Calu3 (cell line): Measurements from ENCODE around the gene PPIF. TPM values are rescaled to one million over a fixed set of nuclear protein-coding genes. Genes with fewer than 3 reads are reported as not detected.
A peak's percentile ranks its signal among the peaks of the same experiment; 100 is the strongest.

Source experiments
- BruUV-seq: library from RNA; stranded (reverse); fragments of 400-500 nt; replicated peaks from 2 replicates; lab custom pipeline; 2021; lab: Mats Ljungman, UMichigan
- CTCF ChIA-PET: fragments of 300-600 bp; sonication (Branson Sonifier 250); formaldehyde crosslinking; loops from one replicate; lab custom pipeline; 2022; ENCODE audit warnings: antibody characterized with exemption; lab: Charles Lee
- DNase-seq: peaks from one replicate; pipeline ENCODE4 v3.0.0; 2022
- H3K27ac Mint-ChIP-seq: one replicate; pipeline ENCODE4 v1.8.0; 2022; ENCODE audit warnings: mixed read lengths; ENCODE audit not compliant: unreplicated experiment
- H3K27me3 Mint-ChIP-seq: one replicate; pipeline ENCODE4 v1.8.0; 2022; ENCODE audit warnings: mixed read lengths; ENCODE audit not compliant: unreplicated experiment
- H3K36me3 Mint-ChIP-seq: one replicate; pipeline ENCODE4 v1.8.0; 2022; ENCODE audit warnings: mild to moderate bottlenecking, moderate library complexity, mixed read lengths; ENCODE audit not compliant: insufficient read depth, unreplicated experiment
- H3K4me1 Mint-ChIP-seq: one replicate; pipeline ENCODE4 v1.8.0; 2022; ENCODE audit warnings: mild to moderate bottlenecking, low read depth, mixed read lengths; ENCODE audit not compliant: unreplicated experiment
- H3K4me3 Mint-ChIP-seq: one replicate; pipeline ENCODE4 v1.8.0; 2022; ENCODE audit warnings: mild to moderate bottlenecking, low read depth, moderate library complexity, mixed read lengths; ENCODE audit not compliant: unreplicated experiment
- H3K9me3 Mint-ChIP-seq: one replicate; pipeline ENCODE4 v1.8.0; 2022; ENCODE audit warnings: low read depth, mixed read lengths; ENCODE audit not compliant: unreplicated experiment
- intact Hi-C: fragments of 100-400 bp; cut with micrococcal nuclease; formaldehyde crosslinking; loops from one replicate; pipeline ENCODE4 v1.10.0; 2022; ENCODE audit not compliant: unreplicated experiment
- total RNA-seq: library from RNA; stranded (reverse); gene quantifications from 2 replicates; pipeline ENCODE4 v1.2.3, GENCODE V29; 2022
- TF ChIP-seq, protein P1 (sequence below): fragments of 200-600 bp; IDR thresholded peaks from one replicate; pipeline ENCODE4 v1.8.0; 2022; ENCODE audit warnings: antibody characterized with exemption; ENCODE audit not compliant: unreplicated experiment

Gene PPIF
- total RNA-seq, 1 experiment from 2014 or later: 77.2 TPM

DNA sequence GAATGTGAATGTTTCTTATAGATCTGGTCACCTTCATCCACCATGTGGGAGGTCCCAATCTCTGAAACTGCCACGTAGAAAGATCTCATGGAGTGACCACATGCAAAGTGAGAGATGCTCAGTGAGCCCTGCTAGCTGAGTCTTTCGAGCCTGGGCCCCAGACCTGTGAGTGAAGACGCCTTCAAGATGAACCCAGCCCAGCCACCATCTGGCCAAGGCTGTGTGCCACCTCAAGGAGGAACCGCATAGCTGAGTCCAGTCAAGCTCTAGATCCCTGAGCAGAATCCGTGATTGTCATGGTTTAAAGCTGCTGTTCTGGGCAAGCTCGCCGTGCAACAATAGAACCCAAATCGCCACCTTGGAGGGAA lies 20.2 kb upstream of the PPIF start:
- TF ChIP-seq, protein P1, sequence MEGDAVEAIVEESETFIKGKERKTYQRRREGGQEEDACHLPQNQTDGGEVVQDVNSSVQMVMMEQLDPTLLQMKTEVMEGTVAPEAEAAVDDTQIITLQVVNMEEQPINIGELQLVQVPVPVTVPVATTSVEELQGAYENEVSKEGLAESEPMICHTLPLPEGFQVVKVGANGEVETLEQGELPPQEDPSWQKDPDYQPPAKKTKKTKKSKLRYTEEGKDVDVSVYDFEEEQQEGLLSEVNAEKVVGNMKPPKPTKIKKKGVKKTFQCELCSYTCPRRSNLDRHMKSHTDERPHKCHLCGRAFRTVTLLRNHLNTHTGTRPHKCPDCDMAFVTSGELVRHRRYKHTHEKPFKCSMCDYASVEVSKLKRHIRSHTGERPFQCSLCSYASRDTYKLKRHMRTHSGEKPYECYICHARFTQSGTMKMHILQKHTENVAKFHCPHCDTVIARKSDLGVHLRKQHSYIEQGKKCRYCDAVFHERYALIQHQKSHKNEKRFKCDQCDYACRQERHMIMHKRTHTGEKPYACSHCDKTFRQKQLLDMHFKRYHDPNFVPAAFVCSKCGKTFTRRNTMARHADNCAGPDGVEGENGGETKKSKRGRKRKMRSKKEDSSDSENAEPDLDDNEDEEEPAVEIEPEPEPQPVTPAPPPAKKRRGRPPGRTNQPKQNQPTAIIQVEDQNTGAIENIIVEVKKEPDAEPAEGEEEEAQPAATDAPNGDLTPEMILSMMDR: no peak
- Mint-ChIP-seq H3K9me3 (no peaks in the 10 kb centered on the region), H3K27me3 (no peaks in the 10 kb centered on the region), H3K4me1 (no peaks in the 10 kb centered on the region), H3K4me3 (no peak overlapping the region), H3K27ac (no peak overlapping the region), H3K36me3 (no peaks in the 10 kb centered on the region)
- no TSS peak for BruUV-seq
- CTCF ChIA-PET: interaction anchor here (0.7 kb wide), 2 partner anchors 11 to 20 kb away, joined by 3 read pairs; partner anchors contain the start of gene PPIF
- DNase-seq: no peak
- intact Hi-C loops: no loop called here

DNA sequence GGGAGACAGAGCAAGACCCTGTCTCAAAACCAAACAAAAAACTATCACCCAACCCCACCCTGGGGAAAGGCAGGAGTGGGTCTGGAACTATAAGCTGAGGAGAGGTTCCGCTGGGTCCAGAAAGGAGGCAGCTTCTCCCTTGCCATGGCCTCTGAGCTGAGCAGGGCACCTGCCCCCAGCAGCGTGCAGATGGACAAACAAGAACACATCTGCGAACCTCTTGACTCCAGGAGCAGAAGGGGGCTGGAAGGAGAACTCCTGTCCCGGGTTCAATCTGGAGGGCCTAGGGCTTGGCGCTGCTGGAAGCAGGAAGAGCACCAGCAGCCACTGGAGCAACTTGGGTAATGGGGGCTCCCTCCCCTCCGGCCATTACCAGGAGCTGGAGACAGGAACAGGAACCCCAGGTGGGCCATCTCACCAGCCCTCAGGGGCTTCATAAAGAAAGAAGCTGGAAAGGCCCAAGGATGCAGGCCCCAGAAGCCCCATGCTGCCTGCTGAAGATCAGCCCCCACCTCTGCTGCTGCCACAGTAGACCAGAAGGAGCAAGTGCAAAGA lies 19.0 kb upstream of the PPIF start:
- intact Hi-C loops: no loop called here
- no peaks in the 10 kb centered on the region for H3K27me3 Mint-ChIP-seq
- no peaks in the 10 kb centered on the region for H3K36me3 Mint-ChIP-seq
- H3K27ac Mint-ChIP-seq: no peak overlapping the region
- no peak overlapping the region for H3K4me3 Mint-ChIP-seq
- no TSS peak for BruUV-seq
- H3K9me3 Mint-ChIP-seq: no peaks in the 10 kb centered on the region
- no peaks in the 10 kb centered on the region for H3K4me1 Mint-ChIP-seq
- DNase-seq: no peak
- TF ChIP-seq, protein P1: no peak
- CTCF ChIA-PET: no interaction called here

DNA sequence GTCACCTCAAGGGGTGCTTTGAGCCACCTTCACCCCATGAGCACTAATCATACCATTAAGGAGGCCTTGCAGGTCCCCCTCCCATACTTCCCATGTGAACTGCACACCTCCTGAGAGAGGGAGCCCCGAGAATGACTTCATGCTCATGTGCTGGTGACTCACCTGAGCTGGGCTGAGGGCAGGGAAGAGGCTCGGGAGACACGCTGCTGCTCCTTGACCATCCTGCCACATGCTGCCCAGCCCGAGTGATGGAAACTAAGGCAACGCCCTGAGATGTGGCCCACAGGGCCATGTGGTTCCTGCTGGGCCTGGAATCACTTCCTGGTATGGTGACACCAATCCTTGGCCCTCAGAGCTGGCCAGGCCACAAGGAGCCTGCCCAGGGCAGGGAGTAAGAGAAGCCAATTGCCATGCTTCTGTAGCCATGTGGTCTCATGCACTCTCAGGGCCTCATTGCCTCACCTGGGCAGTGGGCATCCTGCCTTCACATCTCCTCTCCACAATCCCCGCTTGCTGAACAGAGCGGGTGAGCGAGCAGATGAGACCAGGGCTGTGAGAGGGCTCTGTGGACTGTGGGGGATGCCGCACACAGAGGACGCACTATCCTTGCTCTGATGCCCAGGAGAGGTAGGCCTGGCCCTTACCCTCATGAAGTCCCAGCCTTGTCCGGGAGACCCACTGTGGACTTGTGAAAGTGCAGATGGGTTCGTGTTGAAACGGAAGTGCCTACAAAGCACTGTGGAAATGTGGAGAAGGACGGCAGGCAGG lies 18.3 kb upstream of the PPIF start:
- CTCF ChIA-PET: interaction anchor here (0.7 kb wide), 1 partner anchor 9 kb away, joined by 3 read pairs; no protein-coding TSS in a partner anchor

DNA sequence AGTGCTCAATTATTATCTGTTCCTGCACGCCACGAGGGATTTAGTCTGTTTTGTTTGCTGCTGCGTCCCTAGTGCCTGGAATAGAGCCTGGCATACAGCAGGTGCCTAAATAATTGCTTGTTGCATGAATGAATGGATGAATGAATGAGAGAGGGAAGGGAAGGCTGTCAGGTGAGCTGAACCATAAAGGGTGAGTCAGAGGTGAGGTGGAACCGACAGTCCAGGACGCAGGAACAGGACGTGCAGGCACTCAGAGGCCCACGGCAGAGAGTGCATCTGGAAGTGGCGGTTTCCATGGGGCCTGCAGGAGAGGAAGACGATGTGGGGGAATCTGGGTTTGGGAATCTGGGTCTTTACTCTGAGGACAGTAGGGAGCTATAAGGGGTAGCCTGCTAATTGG lies 17.7 kb upstream of the PPIF start:
- no peak for DNase-seq
- Mint-ChIP-seq H3K4me1 (no peaks in the 10 kb centered on the region), H3K27ac (no peak overlapping the region), H3K27me3 (peaks cover under 1% of the 10 kb centered on the region), H3K4me3 (no peak overlapping the region), H3K36me3 (no peaks in the 10 kb centered on the region), H3K9me3 (no peaks in the 10 kb centered on the region)
- TF ChIP-seq, protein P1: no peak
- intact Hi-C loops: no loop called here
- BruUV-seq: no TSS peak
- CTCF ChIA-PET: interaction anchor here (0.7 kb wide), 1 partner anchor 9 kb away, joined by 3 read pairs; no protein-coding TSS in a partner anchor

More for the DNA sequence above, 18.3 kb upstream of the PPIF start:
- H3K4me1 Mint-ChIP-seq: no peaks in the 10 kb centered on the region
- no peak overlapping the region for H3K4me3 Mint-ChIP-seq
- H3K36me3 Mint-ChIP-seq: no peaks in the 10 kb centered on the region
- no TSS peak for BruUV-seq
- no peaks in the 10 kb centered on the region for H3K9me3 Mint-ChIP-seq
- no peak overlapping the region for H3K27ac Mint-ChIP-seq
- TF ChIP-seq, protein P1: no peak
- no peaks in the 10 kb centered on the region for H3K27me3 Mint-ChIP-seq
- DNase-seq: peak; percentile 28
- intact Hi-C loops: no loop called here
